ENCODE results near the gene BARD1.
"Not testable (repeated sequence)": the region's sequence is repeated elsewhere in the genome, so short reads cannot be mapped to it uniquely, and the experiment has no call there.

Gene BARD1

DNA sequence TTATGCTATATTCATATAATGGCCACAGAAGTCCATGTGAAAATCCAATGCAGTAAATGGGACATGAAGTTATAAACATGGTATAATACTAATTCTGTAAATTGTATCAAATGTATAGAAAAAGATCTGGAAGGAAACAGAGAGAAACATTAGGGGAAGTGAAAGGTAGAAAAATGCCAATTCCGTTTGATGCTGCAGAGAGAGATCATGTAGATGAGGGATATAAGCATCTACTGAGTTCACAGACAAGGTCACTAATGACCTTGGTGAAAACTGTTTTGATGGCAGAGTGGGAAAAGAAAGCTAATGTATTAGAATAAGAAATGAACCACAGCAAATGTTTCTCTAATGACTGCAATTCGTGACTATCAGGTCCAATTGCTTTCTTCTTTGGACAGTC is 56.0 kb downstream of the BARD1 start:
- DNase-seq = no peak

DNA sequence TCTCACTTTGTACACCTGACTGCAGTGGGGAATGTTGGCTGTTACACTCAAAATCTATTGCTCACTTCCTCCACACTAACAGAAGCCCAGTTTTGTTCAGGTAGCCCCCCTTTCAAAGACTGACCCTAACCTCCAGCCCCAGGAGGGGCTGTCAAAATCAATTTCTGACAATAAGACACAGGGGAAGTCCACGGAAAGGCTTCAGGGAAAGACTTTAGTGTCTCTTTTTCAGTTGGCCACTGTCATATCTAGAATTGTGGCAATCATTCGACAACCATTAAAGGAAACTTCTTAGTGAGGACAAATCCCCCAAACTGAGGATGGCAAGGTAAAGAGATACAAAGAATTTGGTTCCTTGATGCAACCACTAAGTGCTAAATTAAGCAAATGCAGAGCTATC is 59.0 kb downstream of the BARD1 start:
- DNase-seq = no peak

- no peak for DNase-seq
Observed at GRCh38 chr2:214747992-214748391, 61.5 kb downstream of the BARD1 start.

GRCh38 chr2:214742119-214742518 is 67.4 kb downstream of the BARD1 start:
- no peak for DNase-seq

- no peak for DNase-seq
Observed at GRCh38 chr2:214740867-214741395, 68.6 kb downstream of the BARD1 start.

- no peak for DNase-seq
Observed at GRCh38 chr2:214737188-214737587, 72.3 kb downstream of the BARD1 start.

DNA sequence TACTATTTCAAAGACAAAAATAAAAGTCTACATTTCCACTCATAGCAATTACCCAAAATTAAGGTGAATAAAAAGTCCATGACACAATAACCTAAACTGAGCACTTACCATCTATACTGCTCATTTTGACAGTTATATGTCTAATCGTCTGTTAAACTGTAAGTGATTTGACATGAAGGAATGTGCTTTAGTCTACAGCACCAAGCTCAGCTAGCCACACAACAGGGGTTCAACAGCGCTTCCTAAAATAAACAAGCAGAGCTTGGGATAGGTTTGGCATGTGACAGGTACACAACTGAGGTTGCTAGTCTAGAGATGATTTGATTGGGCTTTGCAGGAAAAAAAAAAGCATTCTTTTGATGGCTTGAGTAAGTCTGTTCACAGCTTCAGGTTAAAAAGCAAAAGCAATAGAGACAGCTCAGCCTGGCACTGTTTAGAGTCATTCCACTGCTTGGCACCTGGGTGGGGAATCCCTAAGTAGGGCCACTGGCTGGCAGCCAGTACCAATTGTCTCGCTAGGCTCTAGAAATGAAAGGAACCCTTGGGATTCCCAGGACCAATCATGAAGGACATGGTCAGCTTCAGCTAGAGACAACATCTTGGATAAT is 78.6 kb downstream of the BARD1 start:
- no peak for DNase-seq

DNA sequence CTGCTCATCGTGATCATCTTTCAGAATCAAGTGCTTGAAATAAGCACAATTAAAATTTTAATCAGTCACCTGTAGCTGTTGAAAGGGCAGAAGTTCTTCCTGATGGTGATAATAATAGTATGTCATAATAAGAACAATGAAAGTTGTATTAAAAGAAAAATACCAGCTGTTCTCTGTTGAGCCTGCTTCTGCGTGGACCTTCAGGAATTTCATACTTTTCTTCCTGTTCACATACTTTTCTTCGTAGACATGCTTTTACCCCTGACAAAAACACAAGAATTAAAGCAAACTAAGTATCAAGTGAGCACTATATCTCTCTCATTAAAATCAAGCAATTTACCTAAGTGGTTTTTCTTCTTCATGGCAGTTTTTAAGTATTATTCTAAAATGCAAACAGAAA is 79.2 kb downstream of the BARD1 start:
- no peak for DNase-seq

- DNase-seq = no peak
Observed at GRCh38 chr2:214724741-214725140, 84.7 kb downstream of the BARD1 start.

- DNase-seq = not testable (repeated sequence)
Observed at GRCh38 chr2:214717837-214718236, 91.6 kb downstream of the BARD1 start.

DNA sequence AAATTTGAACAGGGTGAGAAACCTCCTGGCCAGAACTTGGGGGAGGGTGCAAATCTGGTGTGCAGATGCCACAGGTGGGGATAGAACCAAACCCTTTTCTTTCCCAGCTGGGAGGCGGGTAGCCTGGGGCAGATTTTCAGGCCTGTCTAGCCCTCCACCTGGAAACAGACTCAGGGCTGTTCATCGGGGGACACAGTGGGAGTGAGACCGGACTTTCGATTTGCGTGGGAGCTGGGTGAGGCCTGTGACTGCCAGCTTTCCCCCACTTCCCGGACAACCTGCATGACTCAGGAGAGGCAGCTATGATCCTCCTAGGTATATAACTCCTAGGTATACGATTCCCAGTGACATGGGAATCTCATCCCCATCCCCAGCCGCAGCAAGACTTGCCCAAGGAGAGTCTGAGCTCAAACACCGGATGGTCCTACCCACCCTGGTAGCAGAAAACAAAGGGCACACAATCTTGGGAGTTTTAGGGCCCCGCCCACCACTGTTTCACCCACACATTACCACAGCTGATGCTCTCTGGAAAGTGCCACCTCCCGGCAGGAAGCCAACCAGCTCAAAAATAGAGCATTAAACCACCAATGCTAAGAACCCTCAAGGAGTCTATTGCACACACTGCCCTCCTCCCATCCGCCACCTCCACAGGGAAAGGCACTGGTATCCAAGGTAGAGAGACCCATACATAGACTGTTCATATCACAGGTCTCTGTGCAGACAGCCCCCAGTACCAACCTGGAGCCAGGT is 92.5 kb downstream of the BARD1 start:
- DNase-seq = no peak

DNA sequence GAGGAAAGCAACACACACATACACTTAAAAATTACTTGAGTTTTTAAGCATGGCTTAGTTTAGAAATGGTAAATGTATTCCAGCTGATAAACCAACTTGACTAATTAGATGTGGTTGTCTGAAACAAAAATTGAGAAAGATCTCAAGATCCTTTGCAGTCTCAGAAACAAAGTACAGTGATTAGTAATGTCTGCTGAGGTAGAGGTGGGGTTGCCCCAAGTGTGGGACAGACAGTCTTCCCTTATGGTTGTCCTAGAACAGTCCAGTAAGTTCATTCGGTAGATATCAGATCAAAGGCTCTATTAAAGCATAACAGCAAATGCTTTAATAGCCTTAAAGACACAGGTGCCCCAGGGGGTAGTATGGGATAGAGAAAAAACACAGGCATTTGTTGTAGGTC is 94.5 kb downstream of the BARD1 start:
- DNase-seq = no peak

DNA sequence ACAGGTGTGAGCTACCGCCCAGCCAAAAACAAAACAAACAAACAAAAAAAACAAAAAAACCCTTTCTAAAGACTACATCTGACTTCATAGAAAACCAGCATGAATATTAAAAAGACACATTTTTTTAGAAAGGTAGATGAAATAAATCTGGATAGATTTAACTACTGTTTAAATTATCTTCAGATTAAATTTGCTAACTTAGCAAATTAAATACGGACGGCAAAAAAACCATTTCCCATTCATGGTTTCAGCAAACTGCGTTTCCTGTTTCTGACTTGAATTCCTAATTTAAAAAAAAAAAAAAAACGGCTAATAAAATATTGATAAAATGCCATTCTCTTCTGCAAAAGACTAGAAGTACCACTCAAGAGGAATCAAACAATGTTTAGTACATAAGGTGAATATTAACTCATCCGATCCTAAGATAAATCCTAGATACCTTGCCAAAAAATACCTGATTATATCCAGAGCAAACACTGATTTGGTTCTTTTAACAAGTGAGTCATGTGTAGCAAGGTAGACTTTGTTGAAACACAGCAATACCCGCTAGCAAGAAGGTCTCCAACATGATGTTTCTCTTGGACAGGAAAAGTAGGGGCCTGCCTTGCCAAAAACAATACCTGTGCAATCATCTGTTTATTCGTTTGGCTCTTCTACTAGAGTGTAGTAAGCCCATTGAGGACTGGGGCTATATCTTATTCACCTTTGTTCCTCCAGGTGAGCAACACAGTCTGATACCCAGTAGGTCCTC is 96.2 kb downstream of the BARD1 start:
- no peak for DNase-seq

DNA sequence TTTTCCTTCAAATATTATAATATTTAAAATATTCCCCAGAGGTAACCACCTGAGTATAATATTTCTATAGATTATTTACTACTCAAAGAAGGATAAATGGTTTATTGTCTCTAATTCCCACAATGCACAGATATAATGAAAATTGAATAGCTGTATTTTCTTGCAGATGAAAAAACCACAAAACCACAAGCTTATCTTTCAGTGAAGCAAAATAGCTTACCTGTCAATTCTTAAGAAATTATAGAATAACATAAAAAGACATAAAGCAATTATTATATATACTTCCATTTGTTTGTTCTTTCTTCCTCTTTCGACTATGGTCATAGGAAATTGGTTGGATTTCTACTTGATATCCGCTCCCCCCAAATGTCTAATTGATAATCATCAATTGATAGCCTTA is 98.8 kb downstream of the BARD1 start:
- no peak for DNase-seq

DNA sequence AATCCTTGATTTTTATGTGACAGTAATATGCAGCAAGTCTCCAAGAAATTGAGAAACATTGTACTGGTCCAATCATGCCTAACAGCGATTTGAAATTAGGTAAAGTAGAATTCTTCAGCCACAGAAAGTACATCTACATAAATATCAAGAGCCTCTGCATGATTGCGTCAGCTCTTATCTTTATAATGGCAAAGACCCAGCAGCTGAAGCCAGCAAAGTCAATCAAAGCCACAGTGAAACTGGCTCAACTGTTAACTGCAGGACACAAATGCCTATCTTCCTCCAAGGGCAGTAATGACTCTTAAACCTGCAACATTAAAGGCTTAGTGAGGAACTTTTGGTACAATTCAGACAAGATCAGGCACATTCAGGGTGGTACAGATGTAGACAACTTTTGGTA is 102.5 kb downstream of the BARD1 start:
- no peak for DNase-seq

DNA sequence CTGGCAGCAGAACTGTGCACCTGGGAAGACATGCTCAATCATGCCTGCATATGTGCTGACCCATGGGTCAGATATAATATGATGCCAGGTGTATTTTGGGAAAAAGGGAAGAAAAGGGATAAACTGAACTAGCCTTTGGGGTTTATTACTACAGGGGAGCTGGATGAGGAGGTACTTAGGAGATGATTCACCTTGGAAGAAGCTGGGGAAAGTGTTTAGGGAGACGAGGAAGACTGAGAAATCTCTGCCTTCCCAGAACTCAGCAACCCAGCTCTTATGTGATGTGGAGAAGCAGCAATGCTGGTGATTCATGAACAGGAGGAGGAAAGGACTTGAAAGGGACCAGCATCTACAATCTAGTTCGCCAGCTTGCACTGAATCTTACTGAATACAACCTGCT is 110.2 kb downstream of the BARD1 start:
- DNase-seq = no peak

- no peak for DNase-seq
Observed at GRCh38 chr2:214696681-214697080, 112.8 kb downstream of the BARD1 start.

- no peak for DNase-seq
Observed at GRCh38 chr2:214695789-214696188, 113.7 kb downstream of the BARD1 start.

GRCh38 chr2:214683557-214683956 is 125.9 kb downstream of the BARD1 start:
- DNase-seq = not testable (repeated sequence)

DNA sequence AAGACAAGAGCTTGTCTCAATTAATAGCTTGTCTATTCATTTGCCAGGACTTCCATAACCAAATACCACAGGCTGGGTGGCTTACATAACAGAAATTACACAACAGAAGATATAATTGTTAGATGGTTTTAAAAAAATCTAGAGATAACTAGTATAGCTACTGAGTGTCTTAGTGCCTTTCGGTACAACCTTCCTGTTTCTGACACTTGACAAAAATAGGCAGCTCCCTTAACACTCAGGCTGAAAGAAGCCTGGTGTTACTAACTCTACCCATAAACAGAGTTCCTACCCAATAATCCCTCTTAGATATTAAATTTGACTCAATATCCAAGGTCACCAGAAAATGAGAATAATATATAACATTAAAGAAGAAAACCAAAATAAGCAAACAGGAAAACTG is 129.7 kb downstream of the BARD1 start:
- DNase-seq = no peak

- no peak for DNase-seq
Observed at GRCh38 chr2:214676421-214677089, 132.9 kb downstream of the BARD1 start.

Data from effector CD8-positive, alpha-beta T cell (primary cell).